Duodenal mucosa (tissue), 2 donors: ENCODE data around the gene HADHA.
A peak's percentile ranks its signal among the peaks of the same experiment; 100 is the strongest.
"Not testable (repeated sequence)": the region's sequence is repeated elsewhere in the genome, so short reads cannot be mapped to it uniquely, and the experiment has no call there.

Experiments used
- H3K27ac ChIP-seq: one replicate; pipeline ENCODE4 v1.7.0; 2013; ENCODE audit warnings: low read depth, low read length
- H3K27me3 ChIP-seq, 2 donors: one replicate each; pipeline ENCODE4 v1.7.0; 2013; ENCODE audit warnings: low read length in 2 of 2, control low read depth in 1 of 2; ENCODE audit not compliant: insufficient read depth in 2 of 2, control insufficient read depth in 1 of 2
- H3K36me3 ChIP-seq, 2 donors: one replicate each; pipeline ENCODE4 v1.7.0; 2013; ENCODE audit warnings: low read length in 2 of 2, control low read depth in 1 of 2; ENCODE audit not compliant: insufficient read depth in 2 of 2, control insufficient read depth in 1 of 2
- H3K4me1 ChIP-seq, 2 donors: one replicate each; pipeline ENCODE4 v1.7.0; 2013; ENCODE audit warnings: low read length in 2 of 2, control low read depth in 1 of 2; ENCODE audit not compliant: insufficient read depth in 2 of 2, control insufficient read depth in 1 of 2
- H3K4me3 ChIP-seq, 2 donors: one replicate each; pipeline ENCODE4 v1.7.0; 2013; ENCODE audit warnings: low read length in 2 of 2, low read depth in 1 of 2
- H3K9ac ChIP-seq, 2 donors: one replicate each; pipeline ENCODE4 v1.7.0; 2013; ENCODE audit warnings: low read length in 2 of 2, low read depth in 1 of 2
- H3K9me3 ChIP-seq, 2 donors: one replicate each; pipeline ENCODE4 v1.7.0; 2013; ENCODE audit warnings: low read length in 2 of 2, control low read depth in 1 of 2; ENCODE audit not compliant: control insufficient read depth in 1 of 2

HADHA gene

GRCh38 chr2:26274058-26274613 lies 29.7 kb upstream of the HADHA start:
- Histone ChIP-seq H3K36me3 (peaks cover 25 to 31% of the 10 kb centered on the region in 2 donors), H3K4me1 (peaks cover 20 to 25% of the 10 kb centered on the region in 2 donors), H3K4me3 (peak overlapping the region in 1 of 2 donors; percentile 10), H3K9ac (peak overlapping the region in 1 of 2 donors; percentile 54), H3K9me3 (no peaks in the 10 kb centered on the region), H3K27ac (peak overlapping the region; percentile 52), H3K27me3 (no peaks in the 10 kb centered on the region)

DNA sequence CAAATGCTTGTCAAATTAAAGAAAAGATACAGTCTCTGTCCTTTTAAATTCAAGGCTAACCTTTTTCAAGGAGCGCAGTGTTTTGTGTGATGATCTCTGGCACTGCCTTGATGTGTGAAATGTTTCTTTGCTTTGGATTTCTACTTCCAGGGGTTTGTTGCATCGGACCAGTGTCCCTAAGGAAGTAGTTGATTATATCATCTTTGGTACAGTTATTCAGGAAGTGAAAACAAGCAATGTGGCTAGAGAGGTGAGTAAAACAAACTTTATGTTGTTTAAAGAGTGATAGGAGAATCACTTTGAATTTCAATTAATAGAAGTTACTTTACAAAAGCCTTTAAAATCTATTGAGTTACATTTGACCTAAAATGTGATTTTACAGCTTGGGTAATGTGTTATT lies 29.1 kb upstream of the HADHA start:
- Histone ChIP-seq H3K36me3 (peaks cover 19 to 25% of the 10 kb centered on the region in 2 donors), H3K4me1 (peaks cover 20 to 25% of the 10 kb centered on the region in 2 donors), H3K27me3 (no peaks in the 10 kb centered on the region), H3K9ac (no peak overlapping the region), H3K9me3 (no peaks in the 10 kb centered on the region), H3K4me3 (no peak overlapping the region), H3K27ac (no peak overlapping the region)

GRCh38 chr2:26270373-26270772 lies 25.9 kb upstream of the HADHA start:
- peaks cover 20 to 25% of the 10 kb centered on the region in 2 donors for H3K4me1 ChIP-seq
- no peak overlapping the region for H3K4me3 ChIP-seq
- H3K27ac ChIP-seq, result no peak overlapping the region
- no peaks in the 10 kb centered on the region for H3K9me3 ChIP-seq
- peaks cover 1 to 11% of the 10 kb centered on the region in 2 donors for H3K36me3 ChIP-seq
- H3K9ac ChIP-seq, result no peak overlapping the region
- H3K27me3 ChIP-seq, result no peaks in the 10 kb centered on the region

GRCh38 chr2:26269571-26270158 lies 25.2 kb upstream of the HADHA start:
- H3K9me3 ChIP-seq, result no peaks in the 10 kb centered on the region
- no peak overlapping the region for H3K27ac ChIP-seq
- H3K36me3 ChIP-seq, result peaks cover 0 to 12% of the 10 kb centered on the region in 2 donors
- no peak overlapping the region for H3K4me3 ChIP-seq
- peaks cover 14 to 21% of the 10 kb centered on the region in 2 donors for H3K4me1 ChIP-seq
- no peak overlapping the region for H3K9ac ChIP-seq
- no peaks in the 10 kb centered on the region for H3K27me3 ChIP-seq

GRCh38 chr2:26268670-26269385 lies 24.4 kb upstream of the HADHA start:
- not testable (repeated sequence) for H3K9ac ChIP-seq, H3K9me3 ChIP-seq, H3K4me3 ChIP-seq, H3K27me3 ChIP-seq, H3K27ac ChIP-seq
- peaks cover 0 to 14% of the 10 kb centered on the region in 2 donors for H3K36me3 ChIP-seq
- peaks cover 8 to 13% of the 10 kb centered on the region in 2 donors for H3K4me1 ChIP-seq

DNA sequence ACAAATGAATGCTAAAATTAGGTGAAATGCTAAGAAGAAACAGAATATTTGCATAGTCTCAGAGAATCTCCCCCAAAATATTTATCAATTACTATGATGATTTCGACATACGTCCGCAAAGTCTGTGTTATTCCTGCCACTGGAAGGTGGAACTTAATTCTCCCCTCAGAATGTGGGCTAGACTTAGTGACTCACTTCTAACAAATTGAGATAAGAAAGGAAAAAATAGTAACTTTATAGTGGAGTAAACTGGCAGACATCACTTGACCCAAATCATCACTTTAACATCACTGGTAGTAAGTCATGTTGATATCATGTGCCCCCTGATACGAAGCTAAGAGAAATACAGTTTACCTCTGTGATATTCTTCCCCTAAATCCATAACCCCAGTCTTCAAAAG lies 23.8 kb upstream of the HADHA start:
- peaks cover 6 to 21% of the 10 kb centered on the region in 2 donors for H3K36me3 ChIP-seq
- H3K27me3 ChIP-seq, result no peaks in the 10 kb centered on the region
- peaks cover 1 to 7% of the 10 kb centered on the region in 2 donors for H3K4me1 ChIP-seq
- H3K4me3 ChIP-seq, result no peak overlapping the region
- no peaks in the 10 kb centered on the region for H3K9me3 ChIP-seq
- no peak overlapping the region for H3K9ac ChIP-seq
- H3K27ac ChIP-seq, result no peak overlapping the region

DNA sequence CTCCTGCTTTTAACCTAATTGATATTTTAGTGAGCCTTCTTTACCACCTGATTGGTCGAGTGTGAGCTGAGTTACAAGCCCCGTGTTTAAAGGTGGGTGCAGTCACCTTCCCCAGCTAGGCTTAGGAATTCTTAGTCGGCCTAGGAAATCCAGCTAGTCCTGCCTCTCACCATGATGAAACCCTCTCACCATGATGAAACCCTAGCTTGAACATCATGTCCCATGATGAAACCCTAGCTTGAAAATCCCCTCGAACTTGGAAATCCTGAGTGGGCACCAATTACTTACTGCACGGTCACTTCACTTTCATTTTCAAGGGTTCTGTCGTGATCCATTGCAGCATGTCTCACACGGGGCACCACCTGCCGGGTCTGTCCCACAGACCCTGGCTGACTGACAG lies 14.4 kb upstream of the HADHA start:
- H3K27me3 ChIP-seq, H3K9ac ChIP-seq, H3K4me1 ChIP-seq, H3K4me3 ChIP-seq, H3K9me3 ChIP-seq, H3K27ac ChIP-seq: not testable (repeated sequence)
- H3K36me3 ChIP-seq, result peaks cover 17 to 36% of the 10 kb centered on the region in 2 donors

DNA sequence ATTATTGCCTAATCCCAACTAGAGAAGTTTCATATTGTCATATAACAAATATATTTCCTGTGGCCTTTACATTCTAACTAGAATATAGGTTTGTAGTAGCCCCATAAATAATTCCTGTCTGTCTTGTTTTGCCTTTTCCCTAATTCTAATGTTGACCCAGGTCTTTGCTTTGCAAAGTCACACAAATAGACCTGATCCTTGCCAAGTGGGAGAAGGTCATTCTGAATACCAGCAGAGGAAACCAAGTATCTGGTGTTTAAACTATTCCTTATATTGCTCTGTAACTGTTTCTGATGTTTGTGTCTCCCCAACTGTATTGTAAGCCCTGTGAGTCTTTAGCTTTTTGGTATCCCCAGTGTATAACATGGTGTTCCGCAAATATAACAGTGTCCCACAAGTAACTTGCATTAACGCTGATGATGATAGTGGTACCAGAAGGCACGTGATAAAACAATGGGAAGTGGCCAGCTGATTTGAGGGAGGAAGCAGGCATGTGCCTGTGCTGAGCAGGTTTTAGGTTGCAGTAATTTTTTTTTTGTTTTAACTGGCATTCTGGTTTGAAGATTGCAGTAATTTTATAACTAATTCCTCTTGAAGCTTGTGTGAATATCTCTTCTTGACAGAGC lies 11.4 kb upstream of the HADHA start:
- Histone ChIP-seq H3K36me3 (peaks cover 11 to 26% of the 10 kb centered on the region in 2 donors), H3K4me1 (peaks cover 9 to 12% of the 10 kb centered on the region in 2 donors), H3K27ac (no peak overlapping the region), H3K9ac (no peak overlapping the region), H3K9me3 (no peaks in the 10 kb centered on the region), H3K27me3 (no peaks in the 10 kb centered on the region), H3K4me3 (no peak overlapping the region)

GRCh38 chr2:26251893-26252292 lies 7.5 kb upstream of the HADHA start:
- Histone ChIP-seq H3K9me3 (no peaks in the 10 kb centered on the region), H3K4me3 (no peak overlapping the region), H3K27ac (no peak overlapping the region), H3K36me3 (peaks cover 4% of the 10 kb centered on the region in 2 donors), H3K9ac (no peak overlapping the region), H3K4me1 (peaks cover 14 to 16% of the 10 kb centered on the region in 2 donors), H3K27me3 (no peaks in the 10 kb centered on the region)

DNA sequence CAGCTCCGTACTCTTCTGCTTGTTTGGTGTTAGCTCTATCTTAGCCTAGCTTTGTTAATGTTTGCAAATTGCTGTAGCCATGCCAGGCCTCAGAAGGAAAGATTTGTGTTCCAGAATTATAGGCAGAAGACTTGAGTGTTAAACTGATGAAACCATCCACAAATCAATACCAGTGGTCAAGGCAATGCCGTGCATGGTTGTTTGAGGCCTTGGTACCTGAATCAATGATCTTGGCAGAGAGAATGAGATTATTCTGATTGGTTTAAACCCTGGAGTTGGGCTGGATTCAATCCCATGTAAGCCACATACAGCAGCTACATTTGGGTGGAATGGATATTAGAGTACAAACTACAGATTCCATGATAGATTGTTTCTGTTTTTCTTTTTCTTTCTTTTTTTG lies 5.2 kb upstream of the HADHA start:
- Histone ChIP-seq H3K4me1 (peaks cover 26 to 31% of the 10 kb centered on the region in 2 donors), H3K9ac (no peak overlapping the region), H3K9me3 (no peaks in the 10 kb centered on the region), H3K27me3 (no peaks in the 10 kb centered on the region), H3K36me3 (peaks cover 0 to 2% of the 10 kb centered on the region in 2 donors), H3K4me3 (no peak overlapping the region), H3K27ac (no peak overlapping the region)
